Endothelial cell of umbilical vein (primary cell): ENCODE results near the gene TRMT11. TPM values are rescaled to one million over a fixed set of nuclear protein-coding genes. Genes with fewer than 3 reads are reported as not detected.

Experiments
- BruUV-seq: library from RNA; stranded (reverse); fragments of 400-500 nt; replicated peaks from 2 replicates; lab custom pipeline; 2021; lab: Mats Ljungman, UMichigan
- CTCF ChIA-PET: fragments of 300-600, 350-600 bp; sonication (Branson Sonifier 250); formaldehyde crosslinking; loops from one replicate; lab custom pipeline; 2021; ENCODE audit warnings: antibody characterized with exemption, inconsistent platforms; lab: Charles Lee
- POLR2A ChIA-PET: fragments of 300-600, 350-600 bp; sonication (Branson Sonifier 250); formaldehyde crosslinking; loops from one replicate; lab custom pipeline; 2021; ENCODE audit warnings: antibody characterized with exemption, inconsistent platforms; lab: Charles Lee
- DNase-seq: peaks from one replicate; pipeline ENCODE4 v3.0.0-alpha.2; 2011; ENCODE audit warnings: low read depth, low spot score
- FAIRE-seq: peaks from 2 replicates; lab custom pipeline; 2011; peaks lifted over from hg19 to GRCh38; lab: Jason Lieb, UNC
- H2AFZ ChIP-seq: 2 replicates; pipeline ENCODE4 v1.6.0; 2012; ENCODE audit warnings: low read depth, low read length, control low read depth, inconsistent platforms
- H3K27ac ChIP-seq: 2 replicates; pipeline ENCODE4 v1.5.1; 2011; ENCODE audit warnings: low read depth, mild to moderate bottlenecking, control low read depth, low read length, moderate library complexity; ENCODE audit not compliant: insufficient read depth
- H3K27me3 ChIP-seq, 2 experiments: 2 replicates each; pipeline versions ENCODE4 v1.6.0 to v1.6.1; 2011; ENCODE audit warnings: low read length in 2 of 2, mixed read lengths in 1 of 2; ENCODE audit not compliant: control insufficient read depth in 2 of 2, insufficient read depth in 2 of 2
- H3K36me3 ChIP-seq, 2 experiments: 2 replicates in 1 of 2; 3 replicates in 1 of 2; pipeline ENCODE4 v1.5.1; 2011; ENCODE audit warnings: low read length in 2 of 2, mild to moderate bottlenecking in 1 of 2, moderate library complexity in 1 of 2; ENCODE audit not compliant: control insufficient read depth in 2 of 2, insufficient read depth in 2 of 2; ENCODE audit errors: extremely low read depth in 1 of 2
- H3K4me1 ChIP-seq: 3 replicates; pipeline ENCODE4 v1.5.1; 2011; ENCODE audit warnings: mild to moderate bottlenecking, low read length; ENCODE audit not compliant: control insufficient read depth, insufficient read depth; ENCODE audit errors: extremely low read depth
- H3K4me2 ChIP-seq: 2 replicates; pipeline ENCODE4 v1.6.1; 2011; ENCODE audit warnings: low read length, control low read depth, mixed read lengths; ENCODE audit not compliant: insufficient read depth
- H3K4me3 ChIP-seq, 3 experiments: fragments of 200-600 bp in 1 of 3; sonication (generic), shearing (Covaris generic) in 1 of 3; replicated peaks in 1 of 3; 2 replicates each; pipeline ENCODE4 v1.5.1; 2011 to 2016; ENCODE audit warnings: control low read depth in 3 of 3, low read length in 3 of 3, mild to moderate bottlenecking in 2 of 3, inconsistent platforms in 1 of 3, low read depth in 1 of 3, moderate library complexity in 1 of 3; ENCODE audit not compliant: insufficient read depth in 1 of 3
- H3K79me2 ChIP-seq: 2 replicates; pipeline ENCODE4 v1.6.0; 2012; ENCODE audit warnings: low read length, inconsistent platforms; ENCODE audit not compliant: control insufficient read depth, insufficient read depth
- H3K9ac ChIP-seq: replicated peaks from 2 replicates; pipeline ENCODE3; 2011; ENCODE audit warnings: low read length, control low read depth; ENCODE audit not compliant: insufficient read depth; ENCODE audit errors: extremely low read depth
- H3K9me1 ChIP-seq: replicated peaks from 3 replicates; pipeline ENCODE4 v1.6.0; 2011; ENCODE audit warnings: mild to moderate bottlenecking, low read length; ENCODE audit not compliant: control insufficient read depth, insufficient read depth; ENCODE audit errors: extremely low read depth
- H3K9me3 ChIP-seq: replicated peaks from 2 replicates; pipeline ENCODE4 v1.5.1; 2012; ENCODE audit warnings: low read length, inconsistent platforms; ENCODE audit not compliant: control insufficient read depth, insufficient read depth
- H4K20me1 ChIP-seq: replicated peaks from 2 replicates; pipeline ENCODE3; 2011; ENCODE audit warnings: mild to moderate bottlenecking, low read length; ENCODE audit not compliant: control insufficient read depth, insufficient read depth; ENCODE audit errors: extremely low read depth
- EZH2 ChIP-seq: IDR thresholded peaks from 2 replicates; pipeline ENCODE4 v1.6.1; 2012; ENCODE audit warnings: borderline replicate concordance, low read depth, mild to moderate bottlenecking, moderate library complexity, low read length, inconsistent platforms; ENCODE audit not compliant: severe bottlenecking
- FOS ChIP-seq: IDR thresholded peaks from 2 replicates; pipeline ENCODE4 v1.6.1; 2011; ENCODE audit warnings: mild to moderate bottlenecking, low read length, moderate library complexity, borderline replicate concordance; ENCODE audit not compliant: insufficient read depth
- GATA2 ChIP-seq: IDR thresholded peaks from 2 replicates; pipeline ENCODE4 v1.7.0; 2011; ENCODE audit warnings: low read depth, mild to moderate bottlenecking, moderate library complexity, mixed read lengths, low read length; ENCODE audit not compliant: insufficient read length, insufficient read depth
- JUN ChIP-seq: IDR thresholded peaks from 2 replicates; pipeline ENCODE4 v1.6.1; 2011; ENCODE audit warnings: borderline replicate concordance, low read depth; ENCODE audit not compliant: insufficient read length, insufficient read depth
- MYC ChIP-seq: IDR thresholded peaks from one replicate; pipeline ENCODE4 v1.6.1; 2011; ENCODE audit warnings: mild to moderate bottlenecking, low read depth, low read length
- POLR2A ChIP-seq: IDR thresholded peaks from 2 replicates; pipeline ENCODE4 v1.6.1; 2012; ENCODE audit warnings: low read depth, mild to moderate bottlenecking, control low read depth, low read length
- dilution Hi-C: fragments of 300-500 bp; cut with MboI; formaldehyde crosslinking; loops from one replicate; pipeline ENCODE4 v1.15.0; 2019; ENCODE audit warnings: low sequenced_read_pairs; ENCODE audit not compliant: extremely low pct_ligation_motif_present
- intact Hi-C: fragments of 100-400 bp; cut with micrococcal nuclease; formaldehyde crosslinking; loops from one replicate; pipeline ENCODE4 v1.10.0; 2022
- polyA plus RNA-seq, 4 experiments: library from polyadenylated mRNA; depleted of rRNA in 3 of 4; stranded (reverse) in 3 of 4; unstranded in 1 of 4; fragments of >200 nt; gene quantifications; 2 replicates each; pipeline versions ENCODE4 v1.2.1 to v1.2.3, GENCODE V29; 2011 to 2012; ENCODE audit warnings: missing spikeins in 1 of 4
- total RNA-seq: library from RNA; stranded (reverse); gene quantifications from 2 replicates; pipeline ENCODE4 v1.2.3, GENCODE V29; 2021
- TF ChIP-seq, protein P1 (sequence below), 2 donors: IDR thresholded peaks; 1 replicate in 1 of 2; 2 replicates in 1 of 2; pipeline ENCODE4 v1.5.1; 2011; ENCODE audit warnings: low read length in 2 of 2, mild to moderate bottlenecking in 2 of 2, moderate library complexity in 2 of 2, control low read depth in 1 of 2, inconsistent platforms in 1 of 2, low read depth in 1 of 2; ENCODE audit not compliant: insufficient read depth in 1 of 2; ENCODE audit errors: extremely low read depth in 1 of 2
- TF ChIP-seq, protein P2 (sequence below): IDR thresholded peaks from 2 replicates; pipeline ENCODE4 v1.6.1; 2011; ENCODE audit not compliant: insufficient read depth, insufficient read length

TRMT11 gene
- total and polyA plus RNA-seq, 2 donors (not counting 3 experiments of a cell fraction or from before 2014, with no cell fraction given): 5.1 to 10.7 TPM

DNA sequence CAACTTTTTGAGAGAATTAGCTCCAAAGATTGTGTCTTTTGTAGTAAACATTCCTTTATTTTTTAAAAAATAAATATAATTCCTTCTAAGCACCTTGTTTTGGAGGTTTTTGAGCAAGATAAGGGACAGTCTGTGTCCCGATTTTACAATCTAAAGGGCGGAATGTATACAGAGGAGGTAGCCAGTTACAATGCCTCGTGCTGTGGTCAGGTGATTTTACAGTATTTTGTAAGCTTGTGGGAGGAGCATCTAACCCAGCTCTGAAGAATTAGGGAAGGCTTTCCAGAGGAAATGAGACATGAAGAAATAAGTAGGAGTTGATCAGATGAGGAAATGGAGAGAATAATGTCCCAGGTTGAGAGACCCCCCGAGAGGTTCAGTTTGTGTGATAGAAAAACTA lies 28.5 kb upstream of the TRMT11 start:
- H4K20me1 ChIP-seq: no peaks in the 10 kb centered on the region
- POLR2A ChIA-PET: interaction anchor here (0.7 to 1.3 kb wide), 3 partner anchors 47 to 169 kb away, joined by 3 to 4 read pairs (median 3); partner anchors contain the start of gene NCOA7
- H3K36me3 ChIP-seq: no peaks in the 10 kb centered on the region
- H3K9me3 ChIP-seq: no peaks in the 10 kb centered on the region
- H3K27ac ChIP-seq: no peak overlapping the region
- peak; percentile 66 for DNase-seq
- H3K27me3 ChIP-seq: no peaks in the 10 kb centered on the region
- H3K4me3 ChIP-seq: peak overlapping the region in 2 of 3 experiments; percentile 58 to 74
- no peak for TF ChIP-seq MYC
- no peak for TF ChIP-seq GATA2
- no peak for TF ChIP-seq FOS
- no peak for TF ChIP-seq EZH2
- TF ChIP-seq, protein P1, sequence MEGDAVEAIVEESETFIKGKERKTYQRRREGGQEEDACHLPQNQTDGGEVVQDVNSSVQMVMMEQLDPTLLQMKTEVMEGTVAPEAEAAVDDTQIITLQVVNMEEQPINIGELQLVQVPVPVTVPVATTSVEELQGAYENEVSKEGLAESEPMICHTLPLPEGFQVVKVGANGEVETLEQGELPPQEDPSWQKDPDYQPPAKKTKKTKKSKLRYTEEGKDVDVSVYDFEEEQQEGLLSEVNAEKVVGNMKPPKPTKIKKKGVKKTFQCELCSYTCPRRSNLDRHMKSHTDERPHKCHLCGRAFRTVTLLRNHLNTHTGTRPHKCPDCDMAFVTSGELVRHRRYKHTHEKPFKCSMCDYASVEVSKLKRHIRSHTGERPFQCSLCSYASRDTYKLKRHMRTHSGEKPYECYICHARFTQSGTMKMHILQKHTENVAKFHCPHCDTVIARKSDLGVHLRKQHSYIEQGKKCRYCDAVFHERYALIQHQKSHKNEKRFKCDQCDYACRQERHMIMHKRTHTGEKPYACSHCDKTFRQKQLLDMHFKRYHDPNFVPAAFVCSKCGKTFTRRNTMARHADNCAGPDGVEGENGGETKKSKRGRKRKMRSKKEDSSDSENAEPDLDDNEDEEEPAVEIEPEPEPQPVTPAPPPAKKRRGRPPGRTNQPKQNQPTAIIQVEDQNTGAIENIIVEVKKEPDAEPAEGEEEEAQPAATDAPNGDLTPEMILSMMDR (IDR thresholded peaks at IDR 0.05; ENCODE audit: extremely low read depth in 1 of 2, insufficient read depth in 1 of 2, low read depth in 1 of 2, low read length in 2 of 2): no peak
- TF ChIP-seq JUN: no peak
- no peak for TF ChIP-seq POLR2A
- TF ChIP-seq, protein P2, sequence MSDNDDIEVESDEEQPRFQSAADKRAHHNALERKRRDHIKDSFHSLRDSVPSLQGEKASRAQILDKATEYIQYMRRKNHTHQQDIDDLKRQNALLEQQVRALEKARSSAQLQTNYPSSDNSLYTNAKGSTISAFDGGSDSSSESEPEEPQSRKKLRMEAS: no peak
- H2AFZ ChIP-seq: peak overlapping the region; percentile 18
- H3K4me1 ChIP-seq: peaks cover 15% of the 10 kb centered on the region
- no peak for FAIRE-seq
- no peaks in the 10 kb centered on the region for H3K79me2 ChIP-seq
- CTCF ChIA-PET: interaction anchor here (1.1 to 8.4 kb wide), 14 partner anchors 10 to 656 kb away, joined by 3 to 138 read pairs (median 18); partner anchors contain the start of genes HDDC2 and NCOA7
- dilution Hi-C loops: no loop called here
- H3K4me2 ChIP-seq: peak overlapping the region; percentile 57
- TSS peak; percentile 61 for BruUV-seq
- intact Hi-C loops: loop anchor here (5.0 kb wide), 2 partner anchors 101 to 646 kb away; no protein-coding TSS in a partner anchor
- no peaks in the 10 kb centered on the region for H3K9me1 ChIP-seq
- H3K9ac ChIP-seq: no peak overlapping the region
